Ishikawa (cell line): Measurements from ENCODE around the gene MAP3K4.

Source experiments
- CEBPB ChIP-seq: IDR thresholded peaks from 2 replicates; pipeline ENCODE4 v1.6.1; 2012
- CREB1 ChIP-seq: IDR thresholded peaks from 2 replicates; pipeline ENCODE4 v1.6.1; 2012; ENCODE audit warnings: low read depth
- EGR1 ChIP-seq: IDR thresholded peaks from 2 replicates; pipeline ENCODE4 v1.6.1; 2012
- EP300 ChIP-seq: IDR thresholded peaks from 2 replicates; pipeline ENCODE4 v1.6.1; 2012; ENCODE audit warnings: borderline replicate concordance
- FOXM1 ChIP-seq: IDR thresholded peaks from 2 replicates; pipeline ENCODE4 v1.6.1; 2012; ENCODE audit warnings: low read depth, borderline replicate concordance
- NFIC ChIP-seq: IDR thresholded peaks from 2 replicates; pipeline ENCODE4 v1.6.1; 2012
- RAD21 ChIP-seq: IDR thresholded peaks from 2 replicates; pipeline ENCODE4 v1.6.1; 2012; ENCODE audit warnings: low read depth
- TAF1 ChIP-seq: IDR thresholded peaks from 2 replicates; pipeline ENCODE4 v1.6.1; 2012; ENCODE audit warnings: low read depth, mild to moderate bottlenecking
- TCF12 ChIP-seq: IDR thresholded peaks from 2 replicates; pipeline ENCODE4 v1.6.1; 2012; ENCODE audit warnings: low read depth
- TEAD4 ChIP-seq: IDR thresholded peaks from 2 replicates; pipeline ENCODE4 v1.6.1; 2012
- YY1 ChIP-seq: IDR thresholded peaks from 2 replicates; pipeline ENCODE4 v1.6.1; 2012; ENCODE audit warnings: low read depth
- ZBTB7A ChIP-seq: IDR thresholded peaks from 2 replicates; pipeline ENCODE4 v1.6.1; 2012; ENCODE audit warnings: low read depth
- TF ChIP-seq, protein P1 (sequence below): IDR thresholded peaks from 2 replicates; pipeline ENCODE4 v1.6.1; 2012
- TF ChIP-seq, protein P2 (sequence below): IDR thresholded peaks from 2 replicates; pipeline ENCODE4 v1.6.1; 2012
- TF ChIP-seq, protein P3 (sequence below): IDR thresholded peaks from 2 replicates; pipeline ENCODE4 v1.6.1; 2012; ENCODE audit warnings: low read depth, mild to moderate bottlenecking

MAP3K4 gene

DNA sequence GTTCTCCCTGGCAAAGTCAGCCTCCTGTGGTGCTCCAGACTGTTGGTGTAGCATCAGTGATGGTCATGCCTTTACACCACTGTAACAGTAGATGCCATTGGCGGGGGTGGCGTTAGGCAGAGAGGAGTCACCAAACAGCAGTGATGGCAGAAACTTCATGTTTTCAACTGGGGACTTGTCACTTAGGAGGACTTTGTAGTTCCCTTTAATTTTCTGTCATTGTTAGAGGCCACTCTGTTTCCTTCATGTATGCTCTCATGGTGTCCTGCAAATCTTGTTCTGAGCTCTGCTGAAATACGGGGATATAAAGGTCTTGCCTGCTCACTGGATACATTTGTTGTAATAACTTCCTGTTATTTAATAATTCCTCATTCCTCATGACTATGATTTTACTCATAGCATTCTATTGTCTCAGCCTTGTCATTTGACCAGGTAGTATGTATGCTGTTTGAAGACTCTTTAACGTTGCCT lies 4.6 kb downstream of the MAP3K4 start:
- TF ChIP-seq, protein P1, sequence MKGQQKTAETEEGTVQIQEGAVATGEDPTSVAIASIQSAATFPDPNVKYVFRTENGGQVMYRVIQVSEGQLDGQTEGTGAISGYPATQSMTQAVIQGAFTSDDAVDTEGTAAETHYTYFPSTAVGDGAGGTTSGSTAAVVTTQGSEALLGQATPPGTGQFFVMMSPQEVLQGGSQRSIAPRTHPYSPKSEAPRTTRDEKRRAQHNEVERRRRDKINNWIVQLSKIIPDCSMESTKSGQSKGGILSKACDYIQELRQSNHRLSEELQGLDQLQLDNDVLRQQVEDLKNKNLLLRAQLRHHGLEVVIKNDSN, result no peak
- no peak for TF ChIP-seq RAD21
- TF ChIP-seq EP300, result no peak
- no peak for TF ChIP-seq TCF12
- no peak for TF ChIP-seq TEAD4
- TF ChIP-seq CREB1, result no peak
- TF ChIP-seq TAF1, result no peak
- TF ChIP-seq EGR1, result no peak
- no peak for TF ChIP-seq ZBTB7A
- no peak for TF ChIP-seq FOXM1
- TF ChIP-seq NFIC, result no peak
- TF ChIP-seq CEBPB, result no peak
- no peak for TF ChIP-seq YY1
- TF ChIP-seq, protein P2, sequence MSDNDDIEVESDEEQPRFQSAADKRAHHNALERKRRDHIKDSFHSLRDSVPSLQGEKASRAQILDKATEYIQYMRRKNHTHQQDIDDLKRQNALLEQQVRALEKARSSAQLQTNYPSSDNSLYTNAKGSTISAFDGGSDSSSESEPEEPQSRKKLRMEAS, result no peak
- TF ChIP-seq, protein P3, sequence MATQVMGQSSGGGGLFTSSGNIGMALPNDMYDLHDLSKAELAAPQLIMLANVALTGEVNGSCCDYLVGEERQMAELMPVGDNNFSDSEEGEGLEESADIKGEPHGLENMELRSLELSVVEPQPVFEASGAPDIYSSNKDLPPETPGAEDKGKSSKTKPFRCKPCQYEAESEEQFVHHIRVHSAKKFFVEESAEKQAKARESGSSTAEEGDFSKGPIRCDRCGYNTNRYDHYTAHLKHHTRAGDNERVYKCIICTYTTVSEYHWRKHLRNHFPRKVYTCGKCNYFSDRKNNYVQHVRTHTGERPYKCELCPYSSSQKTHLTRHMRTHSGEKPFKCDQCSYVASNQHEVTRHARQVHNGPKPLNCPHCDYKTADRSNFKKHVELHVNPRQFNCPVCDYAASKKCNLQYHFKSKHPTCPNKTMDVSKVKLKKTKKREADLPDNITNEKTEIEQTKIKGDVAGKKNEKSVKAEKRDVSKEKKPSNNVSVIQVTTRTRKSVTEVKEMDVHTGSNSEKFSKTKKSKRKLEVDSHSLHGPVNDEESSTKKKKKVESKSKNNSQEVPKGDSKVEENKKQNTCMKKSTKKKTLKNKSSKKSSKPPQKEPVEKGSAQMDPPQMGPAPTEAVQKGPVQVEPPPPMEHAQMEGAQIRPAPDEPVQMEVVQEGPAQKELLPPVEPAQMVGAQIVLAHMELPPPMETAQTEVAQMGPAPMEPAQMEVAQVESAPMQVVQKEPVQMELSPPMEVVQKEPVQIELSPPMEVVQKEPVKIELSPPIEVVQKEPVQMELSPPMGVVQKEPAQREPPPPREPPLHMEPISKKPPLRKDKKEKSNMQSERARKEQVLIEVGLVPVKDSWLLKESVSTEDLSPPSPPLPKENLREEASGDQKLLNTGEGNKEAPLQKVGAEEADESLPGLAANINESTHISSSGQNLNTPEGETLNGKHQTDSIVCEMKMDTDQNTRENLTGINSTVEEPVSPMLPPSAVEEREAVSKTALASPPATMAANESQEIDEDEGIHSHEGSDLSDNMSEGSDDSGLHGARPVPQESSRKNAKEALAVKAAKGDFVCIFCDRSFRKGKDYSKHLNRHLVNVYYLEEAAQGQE, result no peak

DNA sequence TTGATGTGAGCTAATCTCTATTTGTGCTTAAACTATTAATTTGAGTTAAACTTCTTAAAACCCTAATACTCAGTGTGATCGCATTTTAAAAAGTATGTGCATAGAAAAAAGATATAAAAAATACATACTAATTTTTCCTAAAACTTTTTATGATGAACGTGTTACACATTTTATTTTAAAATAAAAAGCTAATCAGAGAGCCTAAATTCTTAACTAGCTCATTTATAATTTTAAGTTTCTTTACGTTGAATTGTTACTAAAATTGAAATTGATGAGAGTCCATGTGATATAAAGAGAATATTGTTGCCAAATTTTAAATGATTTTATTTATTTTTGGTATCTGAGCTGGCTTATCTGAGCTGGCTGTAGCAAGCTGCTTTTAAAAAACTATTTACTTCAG lies 6.6 kb downstream of the MAP3K4 start:
- TF ChIP-seq, protein P2, result no peak
- no peak for TF ChIP-seq CEBPB
- no peak for TF ChIP-seq TCF12
- TF ChIP-seq EP300, result no peak
- TF ChIP-seq FOXM1, result no peak
- no peak for TF ChIP-seq NFIC
- no peak for TF ChIP-seq ZBTB7A
- TF ChIP-seq CREB1, result no peak
- TF ChIP-seq TEAD4, result no peak
- no peak for TF ChIP-seq YY1
- TF ChIP-seq EGR1, result no peak
- TF ChIP-seq RAD21, result no peak
- no peak for TF ChIP-seq TAF1
- TF ChIP-seq, protein P1, result no peak
- TF ChIP-seq, protein P3, result no peak

GRCh38 chr6:160998766-160999165 lies 7.2 kb downstream of the MAP3K4 start:
- TF ChIP-seq RAD21 (no peak), EGR1 (no peak), CEBPB (no peak), EP300 (no peak)

DNA sequence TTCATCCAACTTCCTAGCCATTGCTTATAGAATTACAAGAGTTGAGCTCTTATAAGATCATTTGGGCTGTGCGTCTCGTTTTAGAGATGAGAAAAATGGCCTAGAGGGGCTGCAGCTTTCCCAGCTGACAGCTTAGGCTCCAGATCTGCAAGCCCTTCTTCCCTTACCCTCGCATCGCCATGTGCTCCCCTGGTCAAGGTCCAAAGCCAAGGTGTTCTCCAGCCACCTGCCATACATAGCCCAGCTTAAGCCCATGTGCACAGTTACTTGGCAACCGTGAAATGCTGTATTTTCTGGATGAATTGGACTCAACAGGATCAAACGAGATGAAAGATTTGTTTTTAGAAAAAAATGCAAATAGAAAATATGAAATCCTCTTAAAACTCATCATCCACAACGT lies 7.9 kb downstream of the MAP3K4 start:
- TF ChIP-seq ZBTB7A, result no peak
- no peak for TF ChIP-seq TEAD4
- TF ChIP-seq CEBPB, result no peak
- no peak for TF ChIP-seq EP300
- TF ChIP-seq TCF12, result no peak
- TF ChIP-seq, protein P1, result no peak
- no peak for TF ChIP-seq FOXM1
- TF ChIP-seq, protein P2, result no peak
- no peak for TF ChIP-seq CREB1
- TF ChIP-seq, protein P3, result no peak
- no peak for TF ChIP-seq RAD21
- TF ChIP-seq NFIC, result no peak
- no peak for TF ChIP-seq EGR1
